UCSD-AML1 (cell line): ENCODE results near the gene PELO.
"Not testable (repeated sequence)": the region's sequence is repeated elsewhere in the genome, so short reads cannot be mapped to it uniquely, and the experiment has no call there.

Experiments used
- DNase-seq: peaks from one replicate; lab custom pipeline; 2025; ENCODE audit not compliant: unreplicated experiment; lab: John Stamatoyannopoulos, UW

PELO gene

GRCh38 chr5:52799983-52800393, 12.3 kb downstream of the PELO start:
- peak; percentile 98 for DNase-seq

- peak; percentile 62 for DNase-seq
These were observed 12.9 kb downstream of the PELO start for GRCh38 chr5:52800394-52801213.

- peak; percentile 6 for DNase-seq
These were observed 13.6 kb downstream of the PELO start for GRCh38 chr5:52801329-52801728.

- DNase-seq: no peak
These were observed 14.7 kb downstream of the PELO start for GRCh38 chr5:52802272-52802973.

GRCh38 chr5:52802974-52803336, 15.2 kb downstream of the PELO start:
- no peak for DNase-seq

GRCh38 chr5:52804387-52804791, 16.7 kb downstream of the PELO start:
- no peak for DNase-seq

GRCh38 chr5:52804981-52805380, 17.3 kb downstream of the PELO start:
- DNase-seq: no peak

- no peak for DNase-seq
These were observed 17.9 kb downstream of the PELO start for GRCh38 chr5:52805615-52806014.

- DNase-seq: no peak
These were observed 19.3 kb downstream of the PELO start for GRCh38 chr5:52807037-52807436.

- no peak for DNase-seq
These were observed 20.0 kb downstream of the PELO start for GRCh38 chr5:52807723-52808122.

GRCh38 chr5:52808316-52808901, 20.7 kb downstream of the PELO start:
- no peak for DNase-seq

- peak; percentile 5 for DNase-seq
These were observed 22.2 kb downstream of the PELO start for GRCh38 chr5:52809884-52810283.

GRCh38 chr5:52810426-52810825, 22.7 kb downstream of the PELO start:
- DNase-seq: no peak

GRCh38 chr5:52811067-52811749, 23.5 kb downstream of the PELO start:
- DNase-seq: no peak

GRCh38 chr5:52814352-52815148, 26.8 kb downstream of the PELO start:
- no peak for DNase-seq

- no peak for DNase-seq
These were observed 30.1 kb downstream of the PELO start for GRCh38 chr5:52817818-52818217.

GRCh38 chr5:52818360-52818759, 30.6 kb downstream of the PELO start:
- DNase-seq: no peak

GRCh38 chr5:52818807-52819206, 31.1 kb downstream of the PELO start:
- not testable (repeated sequence) for DNase-seq

GRCh38 chr5:52821901-52822300, 34.2 kb downstream of the PELO start:
- DNase-seq: no peak

- no peak for DNase-seq
These were observed 34.7 kb downstream of the PELO start for GRCh38 chr5:52822437-52822836.

- no peak for DNase-seq
These were observed 37.1 kb downstream of the PELO start for GRCh38 chr5:52824827-52825226.
